Fibroblast of mammary gland (primary cell): ENCODE results near the gene HSPA12B.

Experiments used
- DNase-seq: peaks from one replicate; pipeline ENCODE4 v3.0.0-alpha.2; 2010; ENCODE audit warnings: low read depth
- H3K4me3 ChIP-seq: 2 replicates; pipeline ENCODE4 v1.5.1; 2011; ENCODE audit warnings: low read depth, mild to moderate bottlenecking, low read length, moderate library complexity; ENCODE audit not compliant: control insufficient read depth
- CTCF ChIP-seq: conservative IDR thresholded peaks from 2 replicates; pipeline ENCODE4 v1.5.1; 2011; ENCODE audit warnings: low read depth, low read length, inconsistent platforms; ENCODE audit not compliant: control insufficient read depth, insufficient read depth

Gene HSPA12B

GRCh38 chr20:3690413-3690812, 42.1 kb upstream of the HSPA12B start:
- no peak overlapping the region for H3K4me3 ChIP-seq
- no peak for TF ChIP-seq CTCF
- no peak for DNase-seq

GRCh38 chr20:3691306-3691705, 41.2 kb upstream of the HSPA12B start:
- DNase-seq, result no peak
- no peak overlapping the region for H3K4me3 ChIP-seq
- TF ChIP-seq CTCF, result no peak

- TF ChIP-seq CTCF, result no peak
- no peak overlapping the region for H3K4me3 ChIP-seq
- no peak for DNase-seq
Measured at GRCh38 chr20:3691897-3692296, 40.6 kb upstream of the HSPA12B start.

- TF ChIP-seq CTCF, result no peak
Measured at GRCh38 chr20:3692706-3693294, 39.7 kb upstream of the HSPA12B start.

GRCh38 chr20:3693376-3693775, 39.1 kb upstream of the HSPA12B start:
- no peak for DNase-seq
- no peak overlapping the region for H3K4me3 ChIP-seq
- TF ChIP-seq CTCF, result no peak

More at GRCh38 chr20:3692706-3693294, 39.7 kb upstream of the HSPA12B start:
- no peak for DNase-seq
- no peak overlapping the region for H3K4me3 ChIP-seq

GRCh38 chr20:3694864-3695263, 37.6 kb upstream of the HSPA12B start:
- no peak for DNase-seq
- H3K4me3 ChIP-seq, result no peak overlapping the region

More at GRCh38 chr20:3694864-3695263, 37.6 kb upstream of the HSPA12B start:
- TF ChIP-seq CTCF, result no peak
